Progenitor cell of endocrine pancreas (in vitro differentiated cells): ENCODE data around the gene PIAS3. TPM values are rescaled to one million over a fixed set of nuclear protein-coding genes. Genes with fewer than 3 reads are reported as not detected.

Source experiments
- DNase-seq: peaks from one replicate; pipeline ENCODE4 v3.0.0; 2021; ENCODE audit warnings: low spot score; ENCODE audit not compliant: unreplicated experiment
- H3K27ac Mint-ChIP-seq: 2 replicates; pipeline ENCODE4 v1.8.0; 2021; ENCODE audit warnings: mild to moderate bottlenecking, moderate library complexity, mixed read lengths
- H3K27me3 Mint-ChIP-seq: 2 replicates; pipeline ENCODE4 v1.8.0; 2021; ENCODE audit warnings: mixed read lengths
- H3K36me3 Mint-ChIP-seq: 2 replicates; pipeline ENCODE4 v1.8.0; 2022; ENCODE audit warnings: mixed read lengths; ENCODE audit not compliant: insufficient read depth
- H3K4me1 Mint-ChIP-seq: 2 replicates; pipeline ENCODE4 v1.8.0; 2021; ENCODE audit warnings: low read depth, mixed read lengths
- H3K4me3 Mint-ChIP-seq: 2 replicates; pipeline ENCODE4 v1.8.0; 2021; ENCODE audit warnings: low read depth, mild to moderate bottlenecking, moderate library complexity, mixed read lengths
- H3K9me3 Mint-ChIP-seq: 2 replicates; pipeline ENCODE4 v1.8.0; 2021; ENCODE audit warnings: low read depth, mixed read lengths
- total RNA-seq: library from RNA; stranded (reverse); gene quantifications from 2 replicates; pipeline ENCODE4 v1.2.1, GENCODE V29; 2021
- TF ChIP-seq, protein P1 (sequence below): fragments of 200-600 bp; sonication (generic); IDR thresholded peaks from one replicate; pipeline ENCODE4 v1.5.0; 2021; ENCODE audit warnings: antibody characterized with exemption, mild to moderate bottlenecking; ENCODE audit not compliant: unreplicated experiment

PIAS3 gene
- total RNA-seq, 1 donor from 2014 or later, result 36.9 TPM

DNA sequence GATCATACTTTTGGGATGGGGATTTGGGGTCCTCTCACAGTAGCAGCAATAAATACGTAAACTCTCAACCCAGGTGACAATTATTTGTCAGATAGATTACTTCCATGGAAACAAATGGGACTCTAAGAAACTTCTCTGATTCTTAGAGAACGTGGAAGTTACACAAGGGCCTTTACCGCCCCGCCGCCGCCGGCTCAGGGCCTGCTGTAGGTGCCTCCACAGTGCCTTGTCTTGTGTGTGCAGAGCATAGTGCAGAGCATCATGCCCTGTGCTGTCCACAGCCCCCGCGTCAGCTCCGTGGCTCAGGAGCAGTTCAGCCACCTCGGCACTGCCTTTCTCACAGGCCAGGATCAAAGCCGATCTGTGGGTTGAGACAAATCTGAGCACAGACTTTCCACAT, 15.8 kb upstream of the PIAS3 start:
- TF ChIP-seq, protein P1, sequence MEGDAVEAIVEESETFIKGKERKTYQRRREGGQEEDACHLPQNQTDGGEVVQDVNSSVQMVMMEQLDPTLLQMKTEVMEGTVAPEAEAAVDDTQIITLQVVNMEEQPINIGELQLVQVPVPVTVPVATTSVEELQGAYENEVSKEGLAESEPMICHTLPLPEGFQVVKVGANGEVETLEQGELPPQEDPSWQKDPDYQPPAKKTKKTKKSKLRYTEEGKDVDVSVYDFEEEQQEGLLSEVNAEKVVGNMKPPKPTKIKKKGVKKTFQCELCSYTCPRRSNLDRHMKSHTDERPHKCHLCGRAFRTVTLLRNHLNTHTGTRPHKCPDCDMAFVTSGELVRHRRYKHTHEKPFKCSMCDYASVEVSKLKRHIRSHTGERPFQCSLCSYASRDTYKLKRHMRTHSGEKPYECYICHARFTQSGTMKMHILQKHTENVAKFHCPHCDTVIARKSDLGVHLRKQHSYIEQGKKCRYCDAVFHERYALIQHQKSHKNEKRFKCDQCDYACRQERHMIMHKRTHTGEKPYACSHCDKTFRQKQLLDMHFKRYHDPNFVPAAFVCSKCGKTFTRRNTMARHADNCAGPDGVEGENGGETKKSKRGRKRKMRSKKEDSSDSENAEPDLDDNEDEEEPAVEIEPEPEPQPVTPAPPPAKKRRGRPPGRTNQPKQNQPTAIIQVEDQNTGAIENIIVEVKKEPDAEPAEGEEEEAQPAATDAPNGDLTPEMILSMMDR, result no peak
- no peak for DNase-seq
- Mint-ChIP-seq H3K9me3 (no peaks in the 10 kb centered on the region), H3K27me3 (peaks cover 63% of the 10 kb centered on the region), H3K27ac (no peak overlapping the region), H3K4me3 (no peak overlapping the region), H3K36me3 (no peaks in the 10 kb centered on the region), H3K4me1 (peaks cover 7% of the 10 kb centered on the region)

DNA sequence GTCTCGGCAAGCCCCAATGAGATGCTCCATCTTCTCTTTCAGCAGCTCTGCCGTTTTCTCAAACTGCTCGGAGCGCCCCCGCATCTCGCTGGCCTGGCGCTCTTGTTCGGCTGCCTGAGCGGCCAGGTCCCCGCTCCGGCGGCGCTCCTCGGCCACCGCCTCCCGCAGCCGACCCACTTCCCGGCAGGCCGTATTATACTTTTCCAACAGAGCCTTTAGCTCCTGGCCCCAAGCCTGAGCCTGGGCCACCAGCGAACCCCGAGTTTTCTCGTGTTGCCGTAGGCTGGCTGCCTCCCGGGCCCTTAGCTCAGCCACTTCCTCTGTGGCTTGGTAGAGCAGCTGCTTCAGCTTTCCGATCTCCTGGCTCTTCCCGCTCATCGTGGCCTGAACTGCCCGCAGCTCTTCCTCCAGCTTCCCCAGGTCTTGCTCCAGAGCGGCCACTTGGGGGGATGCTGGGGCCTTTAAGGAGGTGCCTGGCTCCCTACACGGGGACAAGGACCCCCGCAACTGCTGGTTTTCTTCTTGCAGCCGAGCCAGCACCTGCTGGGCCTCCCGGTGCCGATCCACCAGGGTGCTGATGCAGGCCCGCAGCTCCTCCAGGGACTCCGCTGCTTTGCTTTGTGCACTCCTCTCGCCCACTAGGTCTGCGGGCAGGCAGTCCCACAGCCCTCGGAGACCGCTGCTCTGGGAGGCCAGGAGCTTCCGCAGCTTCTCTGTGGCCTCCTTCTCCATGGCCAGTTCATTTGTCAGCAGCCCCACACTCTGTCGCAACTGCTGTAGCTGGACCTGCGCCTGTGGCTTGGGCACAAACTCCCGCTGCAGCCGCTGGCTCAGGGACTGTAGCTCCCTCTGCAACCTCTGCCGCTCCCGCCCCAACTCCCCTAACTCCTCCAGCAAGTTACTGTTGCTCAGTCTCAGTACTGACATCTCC, 13.4 kb upstream of the PIAS3 start:
- no peaks in the 10 kb centered on the region for H3K9me3 Mint-ChIP-seq
- no peak overlapping the region for H3K27ac Mint-ChIP-seq
- TF ChIP-seq, protein P1, result no peak
- H3K4me3 Mint-ChIP-seq, result peak overlapping the region; percentile 57
- peaks cover 3% of the 10 kb centered on the region for H3K4me1 Mint-ChIP-seq
- DNase-seq, result no peak
- no peaks in the 10 kb centered on the region for H3K36me3 Mint-ChIP-seq
- H3K27me3 Mint-ChIP-seq, result peaks cover 62% of the 10 kb centered on the region

DNA sequence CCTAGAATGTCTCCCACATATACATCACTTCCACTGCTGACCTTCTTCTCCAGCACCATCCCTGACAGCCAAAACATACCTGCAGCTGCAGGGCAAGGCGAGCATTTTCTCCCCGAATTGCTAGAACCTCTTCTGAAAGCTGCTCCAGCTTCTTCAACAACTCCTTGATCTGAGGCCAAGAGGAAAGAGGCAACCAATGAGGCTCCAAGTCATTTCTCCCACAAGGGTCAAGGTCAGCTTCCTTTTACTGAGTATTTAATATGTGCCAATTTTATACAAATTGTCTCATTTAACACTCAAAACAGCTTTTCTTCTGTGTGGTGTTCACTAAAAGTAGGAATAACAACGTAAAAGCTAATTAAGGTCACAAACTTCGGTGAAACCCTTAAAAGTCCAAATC, 9.4 kb upstream of the PIAS3 start:
- peaks cover 47% of the 10 kb centered on the region for H3K27me3 Mint-ChIP-seq
- no peak overlapping the region for H3K27ac Mint-ChIP-seq

DNA sequence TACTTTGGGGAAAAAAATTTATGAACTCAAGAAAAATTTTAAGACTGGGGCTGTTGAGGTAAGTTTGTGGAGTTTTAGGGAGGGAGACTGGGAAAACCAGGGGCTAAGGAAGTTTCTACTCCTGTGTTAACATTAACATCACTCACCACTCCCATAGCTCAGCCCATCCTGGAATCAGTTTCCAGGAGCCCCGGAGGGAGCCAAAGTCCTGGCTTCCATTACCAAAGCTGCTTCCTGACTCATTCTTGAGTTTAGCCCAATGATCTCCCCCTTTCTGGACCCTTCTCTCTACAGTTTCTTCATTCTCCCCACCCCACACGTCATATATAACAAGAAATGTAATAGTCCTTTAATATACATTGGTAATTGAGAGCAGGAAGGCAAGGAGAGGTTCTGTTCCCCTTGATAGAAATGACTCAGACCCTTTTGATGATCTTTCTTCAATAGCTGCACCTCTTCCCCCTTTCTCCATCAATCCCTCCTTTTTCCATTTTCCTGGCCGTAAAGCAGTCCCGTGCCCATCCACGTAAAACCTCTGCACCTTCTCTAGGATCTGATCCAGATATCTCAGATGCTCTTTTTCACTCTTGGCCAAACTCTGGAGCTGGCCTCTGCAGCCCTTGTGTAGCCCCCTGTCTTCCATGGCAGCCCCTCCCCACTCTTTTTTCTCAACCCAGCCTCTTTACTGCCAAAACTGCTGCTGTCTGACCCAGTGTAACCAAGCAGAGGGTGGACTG, 4.6 kb upstream of the PIAS3 start:
- H3K9me3 Mint-ChIP-seq, result no peaks in the 10 kb centered on the region
- no peaks in the 10 kb centered on the region for H3K36me3 Mint-ChIP-seq
- H3K27ac Mint-ChIP-seq, result no peak overlapping the region
- no peak for DNase-seq
- TF ChIP-seq, protein P1, result no peak
- H3K27me3 Mint-ChIP-seq, result peaks cover 25% of the 10 kb centered on the region
- H3K4me3 Mint-ChIP-seq, result no peak overlapping the region
- H3K4me1 Mint-ChIP-seq, result peaks cover 3% of the 10 kb centered on the region

More for the DNA sequence above, 9.4 kb upstream of the PIAS3 start:
- H3K36me3 Mint-ChIP-seq, result no peaks in the 10 kb centered on the region
- no peak for DNase-seq
- TF ChIP-seq, protein P1, result no peak
- H3K4me3 Mint-ChIP-seq, result no peak overlapping the region
- H3K9me3 Mint-ChIP-seq, result no peaks in the 10 kb centered on the region
- H3K4me1 Mint-ChIP-seq, result peaks cover 3% of the 10 kb centered on the region

DNA sequence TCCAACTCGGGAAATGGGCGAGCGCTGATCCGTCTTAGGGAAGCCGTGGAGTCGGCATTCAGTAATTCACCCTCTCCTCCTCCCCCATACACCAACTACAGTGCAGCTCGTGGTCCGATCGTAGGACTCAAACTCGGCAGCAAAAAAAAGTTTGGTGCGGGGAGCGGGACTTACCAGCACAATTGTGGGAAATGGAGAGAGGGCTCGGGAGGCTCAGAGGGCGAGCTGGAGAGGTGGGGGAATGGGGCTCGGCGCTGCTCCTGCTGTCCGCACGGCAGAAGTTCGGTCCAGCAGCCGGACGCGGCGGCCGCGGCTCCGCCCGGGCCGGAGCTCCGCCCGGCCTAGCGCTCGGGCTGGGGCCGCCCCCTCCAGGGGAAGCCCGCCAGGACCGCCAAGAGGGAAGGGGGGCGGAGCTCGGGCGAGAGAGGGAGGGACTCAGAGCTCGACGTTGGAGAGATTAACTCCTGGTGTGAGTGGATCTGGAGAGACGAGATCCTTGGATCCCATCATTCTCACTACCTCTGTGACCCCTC, 676 bp upstream of the PIAS3 start:
- Mint-ChIP-seq H3K27me3 (peaks cover 11% of the 10 kb centered on the region), H3K27ac (peak overlapping the region; percentile 96), H3K9me3 (no peaks in the 10 kb centered on the region), H3K4me1 (peaks cover 5% of the 10 kb centered on the region), H3K36me3 (peaks cover 3% of the 10 kb centered on the region), H3K4me3 (peak overlapping the region; percentile 96)
- DNase-seq, result peak; percentile 70
- TF ChIP-seq, protein P1, result peak; percentile 23
